GM19239 (cell line): Measurements from ENCODE around the gene PEAK1.
A peak's percentile ranks its signal among the peaks of the same experiment; 100 is the strongest.

ENCODE experiments used
- DNase-seq: peaks from one replicate; pipeline ENCODE4 v3.0.0; 2011; ENCODE audit warnings: low spot score; ENCODE audit not compliant: insufficient read length
- FAIRE-seq: peaks from 2 replicates; lab custom pipeline; 2011; peaks lifted over from hg19 to GRCh38; lab: Jason Lieb, UNC

The PEAK1 gene

GRCh38 chr15:77370580-77370979 lies 49.3 kb downstream of the PEAK1 start:
- FAIRE-seq (peak; percentile 14), DNase-seq (no peak)

- FAIRE-seq = peak; percentile 64
- DNase-seq = no peak
Observed at GRCh38 chr15:77369168-77369567, 50.7 kb downstream of the PEAK1 start.

GRCh38 chr15:77367631-77368030 lies 52.3 kb downstream of the PEAK1 start:
- FAIRE-seq = no peak
- DNase-seq = no peak

- FAIRE-seq = no peak
- DNase-seq = no peak
Observed at GRCh38 chr15:77361456-77361855, 58.4 kb downstream of the PEAK1 start.

GRCh38 chr15:77358545-77359240 lies 61.2 kb downstream of the PEAK1 start:
- DNase-seq = no peak
- FAIRE-seq = no peak

GRCh38 chr15:77356305-77356704 lies 63.6 kb downstream of the PEAK1 start:
- DNase-seq (no peak), FAIRE-seq (peak; percentile 56)

- FAIRE-seq = no peak
- no peak for DNase-seq
Observed at GRCh38 chr15:77355321-77355720, 64.6 kb downstream of the PEAK1 start.

GRCh38 chr15:77354063-77354462 lies 65.8 kb downstream of the PEAK1 start:
- no peak for DNase-seq
- FAIRE-seq = no peak

- FAIRE-seq (no peak), DNase-seq (no peak)
Observed at GRCh38 chr15:77352887-77353286, 67.0 kb downstream of the PEAK1 start.

- no peak for DNase-seq
- no peak for FAIRE-seq
Observed at GRCh38 chr15:77350792-77351191, 69.1 kb downstream of the PEAK1 start.

- no peak for DNase-seq
- FAIRE-seq = no peak
Observed at GRCh38 chr15:77349666-77350065, 70.2 kb downstream of the PEAK1 start.

GRCh38 chr15:77348511-77348910 lies 71.4 kb downstream of the PEAK1 start:
- no peak for FAIRE-seq
- DNase-seq = no peak

- no peak for FAIRE-seq
Observed at GRCh38 chr15:77347197-77347596, 72.7 kb downstream of the PEAK1 start.

GRCh38 chr15:77346245-77347036 lies 73.5 kb downstream of the PEAK1 start:
- FAIRE-seq (no peak), DNase-seq (no peak)

More at GRCh38 chr15:77347197-77347596, 72.7 kb downstream of the PEAK1 start:
- DNase-seq = no peak

GRCh38 chr15:77342807-77343206 lies 77.1 kb downstream of the PEAK1 start:
- FAIRE-seq (no peak), DNase-seq (no peak)

GRCh38 chr15:77340245-77340644 lies 79.7 kb downstream of the PEAK1 start:
- no peak for DNase-seq
- FAIRE-seq = no peak

GRCh38 chr15:77336006-77336405 lies 83.9 kb downstream of the PEAK1 start:
- no peak for DNase-seq

GRCh38 chr15:77335298-77335697 lies 84.6 kb downstream of the PEAK1 start:
- FAIRE-seq = no peak
- no peak for DNase-seq

More at GRCh38 chr15:77336006-77336405, 83.9 kb downstream of the PEAK1 start:
- FAIRE-seq = no peak

- no peak for FAIRE-seq
- no peak for DNase-seq
Observed at GRCh38 chr15:77333166-77333565, 86.7 kb downstream of the PEAK1 start.

GRCh38 chr15:77329202-77329601 lies 90.7 kb downstream of the PEAK1 start:
- DNase-seq (no peak), FAIRE-seq (no peak)

- no peak for FAIRE-seq
- DNase-seq = no peak
Observed at GRCh38 chr15:77327844-77328529, 91.9 kb downstream of the PEAK1 start.
